Endodermal cell (in vitro differentiated cells): ENCODE measurements around the gene CRACDL. TPM values are rescaled to one million over a fixed set of nuclear protein-coding genes. Genes with fewer than 3 reads are reported as not detected.

Source experiments
- DNase-seq: peaks from one replicate; pipeline ENCODE4 v3.0.0-alpha.2; 2017
- H3K27ac ChIP-seq: 2 replicates; pipeline ENCODE4 v1.5.1; 2013; ENCODE audit warnings: mild to moderate bottlenecking, low read depth, low read length, moderate library complexity
- H3K27me3 ChIP-seq: 2 replicates; pipeline ENCODE4 v1.6.1; 2013; ENCODE audit warnings: mild to moderate bottlenecking, low read length, moderate library complexity; ENCODE audit not compliant: insufficient read depth, control insufficient read depth, poor library complexity, severe bottlenecking
- H3K36me3 ChIP-seq: 2 replicates; pipeline ENCODE4 v1.7.0; 2013; ENCODE audit warnings: mild to moderate bottlenecking, low read length, moderate library complexity; ENCODE audit not compliant: control insufficient read depth, insufficient read depth
- H3K4me1 ChIP-seq: one replicate; pipeline ENCODE4 v1.7.0; 2013; ENCODE audit warnings: low read length; ENCODE audit not compliant: control insufficient read depth, insufficient read depth
- H3K4me3 ChIP-seq: 2 replicates; pipeline ENCODE4 v1.5.1; 2013; ENCODE audit warnings: mild to moderate bottlenecking, low read length, moderate library complexity
- H3K9ac ChIP-seq: 2 replicates; pipeline ENCODE4 v1.6.1; 2013; ENCODE audit warnings: mild to moderate bottlenecking, low read length, moderate library complexity; ENCODE audit not compliant: poor library complexity, severe bottlenecking; ENCODE audit errors: extremely low read depth
- H3K9me3 ChIP-seq: 2 replicates; pipeline ENCODE4 v1.6.1; 2013; ENCODE audit warnings: mild to moderate bottlenecking, low read length, moderate library complexity; ENCODE audit not compliant: control insufficient read depth
- H3K27ac Mint-ChIP-seq: 2 replicates; pipeline ENCODE4 v1.8.0; 2020; ENCODE audit warnings: mixed read lengths
- H3K27me3 Mint-ChIP-seq: 2 replicates; pipeline ENCODE4 v1.8.0; 2021; ENCODE audit warnings: mild to moderate bottlenecking, mixed read lengths; ENCODE audit not compliant: insufficient read depth
- H3K36me3 Mint-ChIP-seq: 2 replicates; pipeline ENCODE4 v1.8.0; 2020; ENCODE audit warnings: low read depth, mixed read lengths
- H3K4me1 Mint-ChIP-seq: 2 replicates; pipeline ENCODE4 v1.8.0; 2020; ENCODE audit warnings: mixed read lengths
- H3K4me3 Mint-ChIP-seq: 2 replicates; pipeline ENCODE4 v1.8.0; 2020; ENCODE audit warnings: mild to moderate bottlenecking, moderate library complexity, mixed read lengths
- H3K9me3 Mint-ChIP-seq: 2 replicates; pipeline ENCODE4 v1.8.0; 2020; ENCODE audit warnings: mild to moderate bottlenecking, mixed read lengths
- WGBS, 2 experiments: methylation state at CpG; one replicate each; pipeline versions ENCODE4 v1.1.5 to v1.1.7; 2013; ENCODE audit warnings: missing lambda C conversion rate in 2 of 2, mixed read lengths in 1 of 2; ENCODE audit not compliant: insufficient coverage in 1 of 2, insufficient read length in 1 of 2; 5-methylcytosine and 5-hydroxymethylcytosine counted together
- total RNA-seq, 2 donors: library from RNA; stranded (reverse); fragmentation: NEBNext Ultra II Directional in 1 of 2; extraction: Animal tissue kit (Norgen Biotek cat#: 25700) in 1 of 2; gene quantifications; 2 replicates in 1 of 2; 3 replicates in 1 of 2; pipeline ENCODE4 v1.2.1, GENCODE V29; 2021
- TF ChIP-seq, protein P1 (sequence below): fragments of 200-600 bp; sonication (generic); conservative IDR thresholded peaks from 2 replicates; pipeline ENCODE4 v1.5.0; 2021; ENCODE audit warnings: antibody characterized with exemption, mild to moderate bottlenecking

The CRACDL gene
- total RNA-seq, 2 donors from 2014 or later: 0.26 to 0.31 TPM

DNA sequence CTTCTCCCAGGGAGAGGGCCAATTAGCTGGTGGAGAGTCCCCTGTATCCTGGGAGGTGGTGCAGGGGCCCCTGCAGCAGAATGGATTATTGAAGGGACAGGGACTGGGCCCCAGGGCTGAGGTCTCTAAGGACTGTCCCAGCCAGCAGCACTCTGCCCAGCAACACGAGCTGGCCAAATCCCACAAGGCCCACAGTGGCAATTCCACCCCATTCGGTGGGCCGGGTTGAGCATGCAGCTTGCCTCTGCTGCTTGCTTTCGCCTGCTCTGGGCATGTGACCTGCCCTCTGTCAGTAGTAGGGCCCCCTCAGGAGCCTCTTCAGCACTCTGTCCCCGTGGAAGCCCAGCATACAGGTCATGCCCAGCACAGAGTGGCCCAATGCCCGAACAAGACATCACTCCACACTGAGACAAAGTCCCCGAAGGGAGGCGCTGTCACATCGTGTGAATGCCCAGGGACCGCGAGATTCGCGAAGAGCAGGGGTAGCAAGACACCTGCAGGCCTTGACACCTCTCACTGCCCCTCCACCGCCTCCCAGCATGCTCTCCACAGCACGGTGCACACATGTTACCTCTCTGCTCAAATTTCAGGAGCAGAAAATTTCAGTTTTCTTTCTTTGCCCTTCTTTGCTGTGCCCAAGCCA lies 65.4 kb downstream of the CRACDL start:
- TF ChIP-seq, protein P1, sequence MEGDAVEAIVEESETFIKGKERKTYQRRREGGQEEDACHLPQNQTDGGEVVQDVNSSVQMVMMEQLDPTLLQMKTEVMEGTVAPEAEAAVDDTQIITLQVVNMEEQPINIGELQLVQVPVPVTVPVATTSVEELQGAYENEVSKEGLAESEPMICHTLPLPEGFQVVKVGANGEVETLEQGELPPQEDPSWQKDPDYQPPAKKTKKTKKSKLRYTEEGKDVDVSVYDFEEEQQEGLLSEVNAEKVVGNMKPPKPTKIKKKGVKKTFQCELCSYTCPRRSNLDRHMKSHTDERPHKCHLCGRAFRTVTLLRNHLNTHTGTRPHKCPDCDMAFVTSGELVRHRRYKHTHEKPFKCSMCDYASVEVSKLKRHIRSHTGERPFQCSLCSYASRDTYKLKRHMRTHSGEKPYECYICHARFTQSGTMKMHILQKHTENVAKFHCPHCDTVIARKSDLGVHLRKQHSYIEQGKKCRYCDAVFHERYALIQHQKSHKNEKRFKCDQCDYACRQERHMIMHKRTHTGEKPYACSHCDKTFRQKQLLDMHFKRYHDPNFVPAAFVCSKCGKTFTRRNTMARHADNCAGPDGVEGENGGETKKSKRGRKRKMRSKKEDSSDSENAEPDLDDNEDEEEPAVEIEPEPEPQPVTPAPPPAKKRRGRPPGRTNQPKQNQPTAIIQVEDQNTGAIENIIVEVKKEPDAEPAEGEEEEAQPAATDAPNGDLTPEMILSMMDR: peak; percentile 37
- Mint-ChIP-seq H3K36me3 (no peaks in the 10 kb centered on the region), H3K4me1 (no peaks in the 10 kb centered on the region), H3K4me3 (no peak overlapping the region), H3K27me3 (no peaks in the 10 kb centered on the region), H3K27ac (no peak overlapping the region), H3K9me3 (no peaks in the 10 kb centered on the region)
- no peak overlapping the region for H3K4me3 ChIP-seq
- peaks cover 5% of the 10 kb centered on the region for H3K4me1 ChIP-seq
- H3K27me3 ChIP-seq: no peaks in the 10 kb centered on the region
- no peak overlapping the region for H3K27ac ChIP-seq
- no peaks in the 10 kb centered on the region for H3K9me3 ChIP-seq
- peak; percentile 72 for DNase-seq
- H3K36me3 ChIP-seq: no peaks in the 10 kb centered on the region
- WGBS, 2 experiments: 88 to 90% methylated on average over 14 to 15 of the region's 15 CpGs
- no peak overlapping the region for H3K9ac ChIP-seq

DNA sequence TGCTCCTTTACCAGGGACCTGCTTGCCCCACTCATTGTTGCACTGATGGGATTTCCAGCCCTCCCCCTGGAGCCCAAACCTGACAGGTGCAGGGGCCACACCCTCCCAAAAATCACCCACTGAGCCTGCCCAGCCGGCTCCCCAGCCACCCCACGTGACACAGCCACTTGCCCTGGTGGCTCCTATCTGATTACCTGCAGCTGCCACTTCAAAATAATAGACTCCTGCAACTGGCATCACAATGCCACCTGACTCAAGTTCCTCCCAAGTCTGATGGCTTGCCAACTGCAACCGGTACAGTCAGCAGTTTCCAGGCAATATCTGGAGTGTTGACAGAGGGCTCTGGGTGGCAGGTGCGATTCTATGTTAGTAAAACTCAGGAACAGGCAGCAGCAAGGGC lies 66.2 kb downstream of the CRACDL start:
- Mint-ChIP-seq H3K27ac (no peak overlapping the region), H3K27me3 (peaks cover 4% of the 10 kb centered on the region), H3K9me3 (no peaks in the 10 kb centered on the region), H3K36me3 (no peaks in the 10 kb centered on the region), H3K4me1 (no peaks in the 10 kb centered on the region), H3K4me3 (no peak overlapping the region)
- no peak overlapping the region for H3K4me3 ChIP-seq
- H3K9ac ChIP-seq: no peak overlapping the region
- peaks cover 5% of the 10 kb centered on the region for H3K4me1 ChIP-seq
- no peaks in the 10 kb centered on the region for H3K27me3 ChIP-seq
- DNase-seq: no peak
- TF ChIP-seq, protein P1: no peak
- WGBS, 2 experiments: 78 to 100% methylated on average over 2 to 4 of the region's 4 CpGs
- no peak overlapping the region for H3K27ac ChIP-seq
- no peaks in the 10 kb centered on the region for H3K9me3 ChIP-seq
- H3K36me3 ChIP-seq: no peaks in the 10 kb centered on the region

- WGBS, 2 experiments: 89% methylated on average over 8 to 10 of the region's 10 CpGs
- Histone ChIP-seq H3K4me3 (no peak overlapping the region), H3K27ac (no peak overlapping the region), H3K4me1 (peaks cover 5% of the 10 kb centered on the region), H3K9ac (no peak overlapping the region), H3K36me3 (no peaks in the 10 kb centered on the region), H3K27me3 (no peaks in the 10 kb centered on the region), H3K9me3 (no peaks in the 10 kb centered on the region)
- no peak overlapping the region for H3K4me3 Mint-ChIP-seq
- peaks cover 4% of the 10 kb centered on the region for H3K27me3 Mint-ChIP-seq
- TF ChIP-seq, protein P1: no peak
- H3K4me1 Mint-ChIP-seq: no peaks in the 10 kb centered on the region
- H3K9me3 Mint-ChIP-seq: no peaks in the 10 kb centered on the region
- H3K36me3 Mint-ChIP-seq: no peaks in the 10 kb centered on the region
- DNase-seq: peak; percentile 64
- H3K27ac Mint-ChIP-seq: no peak overlapping the region
Observed at GRCh38 chr2:98869272-98869641, 66.8 kb downstream of the CRACDL start.
